ENCODE results near the gene CLINT1. TPM values are rescaled to one million over a fixed set of nuclear protein-coding genes. Genes with fewer than 3 reads are reported as not detected.

CLINT1 gene
- total and polyA plus RNA-seq, 2 experiments from 2014 or later, result 71.7 to 101 TPM

- no peak for TF ChIP-seq ZNF114 (CRISPR knock-in tag; IDR thresholded peaks at IDR 0.05)
- TF ChIP-seq EZH2phosphoT487 (IDR thresholded peaks at IDR 0.05; ENCODE audit: unreplicated experiment), result no peak
- TF ChIP-seq NANOG (IDR thresholded peaks at IDR 0.05; ENCODE audit: borderline replicate concordance), result no peak
- TF ChIP-seq EZH2 (IDR thresholded peaks at IDR 0.05; ENCODE audit: low read depth, unreplicated experiment), result no peak
- TF ChIP-seq STAT1 (IDR thresholded peaks at IDR 0.05; ENCODE audit: unreplicated experiment), result no peak
- no peak for TF ChIP-seq CREB1 (CRISPR knock-in tag; IDR thresholded peaks at IDR 0.05; ENCODE audit: low read depth)
- TF ChIP-seq POLR2AphosphoS5 (IDR thresholded peaks at IDR 0.05; ENCODE audit: low read depth), result no peak
- no peak for TF ChIP-seq JUNB (IDR thresholded peaks at IDR 0.05; ENCODE audit: unreplicated experiment)
- no peak for TF ChIP-seq REST (IDR thresholded peaks at IDR 0.05; ENCODE audit: unreplicated experiment)
- TF ChIP-seq CTCF (conservative IDR thresholded peaks at IDR 0.05; ENCODE audit: low read depth in 2 of 2), result no peak
- TF ChIP-seq ZNF331 (CRISPR knock-in tag; IDR thresholded peaks at IDR 0.05; ENCODE audit: low read depth), result no peak
- TF ChIP-seq, protein P1, sequence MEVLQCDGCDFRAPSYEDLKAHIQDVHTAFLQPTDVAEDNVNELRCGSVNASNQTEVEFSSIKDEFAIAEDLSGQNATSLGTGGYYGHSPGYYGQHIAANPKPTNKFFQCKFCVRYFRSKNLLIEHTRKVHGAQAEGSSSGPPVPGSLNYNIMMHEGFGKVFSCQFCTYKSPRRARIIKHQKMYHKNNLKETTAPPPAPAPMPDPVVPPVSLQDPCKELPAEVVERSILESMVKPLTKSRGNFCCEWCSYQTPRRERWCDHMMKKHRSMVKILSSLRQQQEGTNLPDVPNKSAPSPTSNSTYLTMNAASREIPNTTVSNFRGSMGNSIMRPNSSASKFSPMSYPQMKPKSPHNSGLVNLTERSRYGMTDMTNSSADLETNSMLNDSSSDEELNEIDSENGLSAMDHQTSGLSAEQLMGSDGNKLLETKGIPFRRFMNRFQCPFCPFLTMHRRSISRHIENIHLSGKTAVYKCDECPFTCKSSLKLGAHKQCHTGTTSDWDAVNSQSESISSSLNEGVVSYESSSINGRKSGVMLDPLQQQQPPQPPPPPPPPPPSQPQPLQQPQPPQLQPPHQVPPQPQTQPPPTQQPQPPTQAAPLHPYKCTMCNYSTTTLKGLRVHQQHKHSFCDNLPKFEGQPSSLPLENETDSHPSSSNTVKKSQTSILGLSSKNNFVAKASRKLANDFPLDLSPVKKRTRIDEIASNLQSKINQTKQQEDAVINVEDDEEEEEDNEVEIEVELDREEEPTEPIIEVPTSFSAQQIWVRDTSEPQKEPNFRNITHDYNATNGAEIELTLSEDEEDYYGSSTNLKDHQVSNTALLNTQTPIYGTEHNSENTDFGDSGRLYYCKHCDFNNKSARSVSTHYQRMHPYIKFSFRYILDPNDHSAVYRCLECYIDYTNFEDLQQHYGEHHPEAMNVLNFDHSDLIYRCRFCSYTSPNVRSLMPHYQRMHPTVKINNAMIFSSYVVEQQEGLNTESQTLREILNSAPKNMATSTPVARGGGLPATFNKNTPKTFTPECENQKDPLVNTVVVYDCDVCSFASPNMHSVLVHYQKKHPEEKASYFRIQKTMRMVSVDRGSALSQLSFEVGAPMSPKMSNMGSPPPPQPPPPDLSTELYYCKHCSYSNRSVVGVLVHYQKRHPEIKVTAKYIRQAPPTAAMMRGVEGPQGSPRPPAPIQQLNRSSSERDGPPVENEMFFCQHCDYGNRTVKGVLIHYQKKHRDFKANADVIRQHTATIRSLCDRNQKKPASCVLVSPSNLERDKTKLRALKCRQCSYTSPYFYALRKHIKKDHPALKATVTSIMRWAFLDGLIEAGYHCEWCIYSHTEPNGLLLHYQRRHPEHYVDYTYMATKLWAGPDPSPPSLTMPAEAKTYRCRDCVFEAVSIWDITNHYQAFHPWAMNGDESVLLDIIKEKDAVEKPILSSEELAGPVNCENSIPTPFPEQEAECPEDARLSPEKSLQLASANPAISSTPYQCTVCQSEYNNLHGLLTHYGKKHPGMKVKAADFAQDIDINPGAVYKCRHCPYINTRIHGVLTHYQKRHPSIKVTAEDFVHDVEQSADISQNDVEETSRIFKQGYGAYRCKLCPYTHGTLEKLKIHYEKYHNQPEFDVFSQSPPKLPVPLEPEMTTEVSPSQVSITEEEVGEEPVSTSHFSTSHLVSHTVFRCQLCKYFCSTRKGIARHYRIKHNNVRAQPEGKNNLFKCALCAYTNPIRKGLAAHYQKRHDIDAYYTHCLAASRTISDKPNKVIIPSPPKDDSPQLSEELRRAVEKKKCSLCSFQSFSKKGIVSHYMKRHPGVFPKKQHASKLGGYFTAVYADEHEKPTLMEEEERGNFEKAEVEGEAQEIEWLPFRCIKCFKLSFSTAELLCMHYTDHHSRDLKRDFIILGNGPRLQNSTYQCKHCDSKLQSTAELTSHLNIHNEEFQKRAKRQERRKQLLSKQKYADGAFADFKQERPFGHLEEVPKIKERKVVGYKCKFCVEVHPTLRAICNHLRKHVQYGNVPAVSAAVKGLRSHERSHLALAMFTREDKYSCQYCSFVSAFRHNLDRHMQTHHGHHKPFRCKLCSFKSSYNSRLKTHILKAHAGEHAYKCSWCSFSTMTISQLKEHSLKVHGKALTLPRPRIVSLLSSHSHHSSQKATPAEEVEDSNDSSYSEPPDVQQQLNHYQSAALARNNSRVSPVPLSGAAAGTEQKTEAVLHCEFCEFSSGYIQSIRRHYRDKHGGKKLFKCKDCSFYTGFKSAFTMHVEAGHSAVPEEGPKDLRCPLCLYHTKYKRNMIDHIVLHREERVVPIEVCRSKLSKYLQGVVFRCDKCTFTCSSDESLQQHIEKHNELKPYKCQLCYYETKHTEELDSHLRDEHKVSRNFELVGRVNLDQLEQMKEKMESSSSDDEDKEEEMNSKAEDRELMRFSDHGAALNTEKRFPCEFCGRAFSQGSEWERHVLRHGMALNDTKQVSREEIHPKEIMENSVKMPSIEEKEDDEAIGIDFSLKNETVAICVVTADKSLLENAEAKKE (CRISPR knock-in tag; IDR thresholded peaks at IDR 0.05), result no peak
- TF ChIP-seq, protein P2, sequence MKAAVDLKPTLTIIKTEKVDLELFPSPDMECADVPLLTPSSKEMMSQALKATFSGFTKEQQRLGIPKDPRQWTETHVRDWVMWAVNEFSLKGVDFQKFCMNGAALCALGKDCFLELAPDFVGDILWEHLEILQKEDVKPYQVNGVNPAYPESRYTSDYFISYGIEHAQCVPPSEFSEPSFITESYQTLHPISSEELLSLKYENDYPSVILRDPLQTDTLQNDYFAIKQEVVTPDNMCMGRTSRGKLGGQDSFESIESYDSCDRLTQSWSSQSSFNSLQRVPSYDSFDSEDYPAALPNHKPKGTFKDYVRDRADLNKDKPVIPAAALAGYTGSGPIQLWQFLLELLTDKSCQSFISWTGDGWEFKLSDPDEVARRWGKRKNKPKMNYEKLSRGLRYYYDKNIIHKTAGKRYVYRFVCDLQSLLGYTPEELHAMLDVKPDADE (IDR thresholded peaks at IDR 0.05), result no peak
- Histone ChIP-seq H3F3A (replicated peaks; ENCODE audit: low read depth) (no peaks in the 10 kb centered on the region), H3K4me1 (ENCODE audit: insufficient read depth) (peaks cover 6% of the 10 kb centered on the region; the same call in 1 of the 2 replicates), H3K4me2 (no peak overlapping the region), H3K79me2 (replicated peaks; ENCODE audit: insufficient read depth) (peaks cover 98% of the 10 kb centered on the region), H3K36me3 (ENCODE audit: insufficient read depth) (0 out of 2 replicates have a peak, but pooled peaks cover 7% of the 10 kb centered on the region), H3K9me2 (ENCODE audit: insufficient read depth) (no peaks in the 10 kb centered on the region), H3K27me3 (ENCODE audit: insufficient read depth) (no peaks in the 10 kb centered on the region), H4K20me1 (replicated peaks; ENCODE audit: insufficient read depth) (peaks cover 27% of the 10 kb centered on the region), H3K4me3 (no peak overlapping the region), H3K27ac (ENCODE audit: low read depth) (no peak overlapping the region), H2AFZ (no peak overlapping the region)
- Mint-ChIP-seq H3K4me1 (peaks cover 7% of the 10 kb centered on the region; the same call in 2 of the 3 replicates), H3K36me3 (ENCODE audit: low read depth) (peaks cover 15% of the 10 kb centered on the region), H3K27me3 (ENCODE audit: insufficient read depth, low read depth, poor library complexity) (no peaks in the 10 kb centered on the region), H3K27ac (no peak overlapping the region), H3K9me3 (peaks cover 4% of the 10 kb centered on the region; the same call in 2 of the 3 replicates), H3K4me3 (no peak overlapping the region)
- DNase-seq (ENCODE audit: low spot score), result no peak
- ATAC-seq, result no peak
Measured at GRCh38 chr5:157842185-157842584, 16.8 kb downstream of the CLINT1 start.
